CD4-positive, alpha-beta T cell treated with Interleukin-17A for 1 hour (primary cell): ENCODE measurements around the gene FAM187B.
A peak's percentile ranks its signal among the peaks of the same experiment; 100 is the strongest.
"Not testable (repeated sequence)": the region's sequence is repeated elsewhere in the genome, so short reads cannot be mapped to it uniquely, and the experiment has no call there.

Experiments used
- DNase-seq: peaks from one replicate; pipeline ENCODE4 v3.0.0-alpha.2; 2020

The FAM187B gene

GRCh38 chr19:35261356-35262100, 33.0 kb upstream of the FAM187B start:
- no peak for DNase-seq

DNA sequence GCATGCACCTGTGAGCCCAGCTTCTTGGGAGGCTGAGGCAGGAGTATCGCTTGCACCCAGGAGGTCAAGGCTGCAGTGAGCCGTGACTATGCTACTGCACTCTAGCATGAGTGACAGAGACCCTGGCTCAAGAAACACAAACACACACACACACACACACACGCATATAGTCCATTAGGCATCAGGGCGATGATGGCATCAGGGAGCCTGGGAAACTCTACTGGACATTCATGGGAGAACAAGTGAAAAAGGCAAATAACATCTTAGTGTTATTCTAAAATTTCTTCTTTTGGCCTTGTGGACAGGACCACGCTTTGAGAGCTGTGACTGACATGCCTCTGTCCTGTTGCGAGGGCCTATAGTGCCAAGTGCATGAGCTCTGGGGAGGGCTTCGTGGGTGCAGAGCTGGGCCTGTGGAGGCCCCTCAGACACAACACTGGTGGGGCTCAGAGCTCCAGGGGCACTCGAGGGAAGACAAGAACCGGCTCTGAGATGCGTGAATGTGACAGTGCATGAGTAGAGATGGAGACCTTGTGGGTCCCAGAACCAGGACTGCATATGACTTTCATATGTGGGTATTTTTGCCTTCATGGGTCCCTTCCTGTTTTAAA, 32.3 kb upstream of the FAM187B start:
- no peak for DNase-seq

- DNase-seq: no peak
Measured at GRCh38 chr19:35257113-35257461, 28.5 kb upstream of the FAM187B start.

GRCh38 chr19:35256566-35256965, 28.0 kb upstream of the FAM187B start:
- no peak for DNase-seq

DNA sequence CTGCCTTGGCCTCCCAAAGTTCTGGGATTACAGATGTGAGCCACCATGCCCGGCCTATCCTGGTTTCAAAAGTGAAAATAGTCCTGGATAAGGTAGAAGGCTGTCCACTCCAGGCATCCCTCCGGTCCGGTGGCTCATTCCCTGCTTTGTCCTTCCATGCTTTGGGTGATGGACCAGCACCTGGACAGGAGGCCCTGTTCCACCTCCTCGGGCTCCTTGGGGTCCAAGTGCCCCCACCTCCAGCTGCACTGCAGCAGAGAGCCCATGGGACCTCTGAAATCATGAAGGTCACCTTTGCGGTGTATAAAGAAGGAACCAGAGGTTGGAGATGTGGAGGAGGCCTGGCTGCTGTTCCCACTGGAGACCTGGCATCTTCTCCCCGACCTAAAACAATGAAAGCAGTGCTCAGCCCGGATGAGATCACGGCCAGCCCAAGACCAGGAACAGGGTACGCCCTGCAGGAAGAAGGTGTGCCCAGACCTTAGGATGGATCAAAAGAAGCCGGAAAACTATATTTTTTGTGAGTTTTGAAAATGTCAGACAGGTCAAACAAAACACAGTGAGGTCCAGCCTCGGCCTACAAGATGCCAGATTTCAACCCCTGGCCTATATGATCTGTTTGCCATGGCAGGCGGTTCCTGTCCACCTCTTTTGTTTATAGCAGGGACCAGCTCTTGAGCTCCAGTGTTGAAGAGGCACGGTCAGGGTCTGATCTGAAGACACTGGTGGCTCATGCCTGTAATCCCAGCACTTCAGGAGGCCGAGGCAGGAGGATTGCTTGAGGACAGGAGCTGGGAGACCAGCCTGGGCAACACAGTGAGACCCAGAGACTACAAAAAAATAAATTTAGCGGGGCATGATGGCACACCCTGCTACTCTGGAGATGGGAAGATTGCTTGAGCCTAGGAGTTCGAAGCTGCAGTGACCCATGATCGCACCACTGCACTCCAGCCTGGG, 26.1 kb upstream of the FAM187B start:
- no peak for DNase-seq

DNA sequence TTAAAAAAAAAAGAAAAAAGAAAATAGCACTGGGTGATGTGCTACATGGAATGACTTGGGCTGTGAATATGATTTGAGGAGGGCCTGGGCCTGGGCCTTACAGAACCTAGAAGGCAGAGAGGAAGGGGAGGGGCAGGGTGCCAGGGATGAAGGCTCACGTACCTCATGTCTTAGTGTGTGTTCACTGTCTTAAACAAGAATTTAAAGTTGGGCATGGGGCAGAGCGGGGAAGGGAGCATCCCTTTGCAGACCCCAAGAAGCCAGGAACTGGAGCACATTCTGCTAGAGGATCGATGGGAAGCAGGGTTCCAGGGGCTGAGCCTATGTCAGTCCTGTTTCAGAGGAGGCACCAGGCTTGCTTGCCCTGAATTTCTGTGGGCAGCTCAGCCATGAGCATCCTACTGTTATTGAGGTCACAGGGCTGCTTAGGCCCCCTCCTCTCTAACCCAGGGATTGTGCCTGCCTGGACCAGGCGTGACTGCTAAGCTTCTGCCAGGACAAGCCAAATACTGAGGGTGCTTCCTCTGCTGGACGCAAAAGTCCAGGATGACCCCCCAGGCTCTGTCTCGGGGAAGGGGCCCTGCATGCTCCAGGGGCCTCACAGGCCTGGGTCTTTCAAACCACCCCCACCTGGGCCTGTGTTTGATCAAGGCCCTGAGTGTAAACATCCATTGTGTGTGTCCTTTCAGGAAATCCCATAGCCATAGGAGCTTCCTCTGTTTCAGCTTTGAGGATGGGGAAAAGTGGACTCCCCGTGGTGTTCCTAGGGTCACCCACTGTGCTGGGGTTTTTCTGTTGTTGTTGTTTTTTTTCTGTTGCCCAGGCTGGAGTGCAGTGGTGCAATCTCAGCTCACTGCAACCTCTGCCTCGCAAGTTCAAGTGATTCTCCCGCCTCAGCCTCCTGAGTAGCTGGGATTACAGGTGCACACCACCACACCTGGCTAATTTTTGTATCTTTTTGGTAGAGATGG, 25.1 kb upstream of the FAM187B start:
- no peak for DNase-seq

GRCh38 chr19:35251456-35251855, 22.9 kb upstream of the FAM187B start:
- DNase-seq: no peak

- no peak for DNase-seq
Measured at GRCh38 chr19:35249848-35250711, 21.5 kb upstream of the FAM187B start.

GRCh38 chr19:35249146-35249847, 20.8 kb upstream of the FAM187B start:
- DNase-seq: no peak

- DNase-seq: peak; percentile 86
Measured at GRCh38 chr19:35248310-35249145, 20.0 kb upstream of the FAM187B start, which contains the start of gene LSR. Gene LSR (plus strand): TSS chr19:35249002. CDS start chr19:35249023, 21 bp downstream.

DNA sequence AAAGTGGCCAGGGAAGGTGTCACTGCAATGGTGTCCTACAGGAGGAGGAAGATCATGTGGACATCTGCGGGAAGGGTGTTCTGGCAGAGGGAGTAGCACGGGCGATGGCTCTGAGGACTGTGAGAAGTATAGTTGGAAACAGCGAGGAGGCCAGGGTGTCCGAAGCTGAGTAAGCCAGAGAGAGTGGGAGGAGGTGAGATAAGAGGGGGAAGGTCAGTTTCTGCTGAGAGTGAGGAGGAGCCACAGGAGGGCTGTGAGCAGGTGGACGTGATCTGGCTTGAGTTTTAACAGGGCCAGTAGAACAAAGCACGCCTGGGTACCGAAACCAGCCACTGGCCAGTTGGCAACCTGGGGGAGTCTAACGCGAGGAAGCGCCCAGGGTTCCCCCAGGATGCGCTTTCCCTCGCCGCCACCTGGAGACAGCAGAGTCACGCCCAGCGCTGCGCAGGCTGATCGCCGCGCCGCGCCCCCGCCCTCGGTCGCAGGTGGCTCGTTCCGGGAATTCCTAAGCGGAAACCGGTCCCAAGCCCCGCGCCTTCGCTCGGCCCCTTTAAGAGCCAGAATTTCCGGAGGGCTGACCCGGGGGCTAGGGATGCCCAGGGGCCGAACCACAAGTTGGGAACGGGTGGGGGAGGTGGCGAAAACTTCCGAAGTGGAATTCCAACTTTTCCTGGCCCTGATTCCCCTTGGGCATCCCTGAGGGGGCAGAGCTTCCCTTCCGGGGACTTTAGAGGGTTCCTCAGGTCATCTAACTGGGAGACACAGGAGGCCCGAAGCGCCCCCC, 19.2 kb upstream of the FAM187B start:
- peak; percentile 72 for DNase-seq

DNA sequence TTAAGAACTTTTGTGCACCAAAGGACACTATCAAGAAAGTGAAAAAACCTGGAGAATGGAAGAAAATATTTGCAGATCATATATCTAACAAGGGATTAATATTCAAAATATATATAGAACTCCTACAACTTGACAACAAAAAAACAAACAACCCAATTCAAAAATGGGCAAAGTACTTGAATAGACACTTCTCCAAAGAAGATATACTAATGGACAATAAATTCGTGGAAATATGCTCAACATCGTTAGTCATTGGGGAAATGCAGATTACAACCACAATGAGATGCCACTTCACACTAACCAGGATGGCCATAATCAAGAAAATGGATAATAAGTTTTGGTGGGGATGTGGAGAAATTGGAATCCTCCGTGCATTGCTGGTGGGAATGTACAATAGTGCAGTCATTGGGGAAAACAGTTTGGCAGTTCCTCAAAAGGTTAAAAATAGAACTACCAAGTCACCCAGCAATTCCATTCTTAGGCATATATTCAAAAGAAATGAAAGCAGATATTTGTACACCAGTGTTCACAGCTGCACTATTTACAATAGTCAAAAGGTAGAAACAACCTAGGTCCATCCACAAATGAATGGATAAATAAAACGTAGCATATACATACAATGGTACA, 18.0 kb upstream of the FAM187B start:
- DNase-seq: no peak

DNA sequence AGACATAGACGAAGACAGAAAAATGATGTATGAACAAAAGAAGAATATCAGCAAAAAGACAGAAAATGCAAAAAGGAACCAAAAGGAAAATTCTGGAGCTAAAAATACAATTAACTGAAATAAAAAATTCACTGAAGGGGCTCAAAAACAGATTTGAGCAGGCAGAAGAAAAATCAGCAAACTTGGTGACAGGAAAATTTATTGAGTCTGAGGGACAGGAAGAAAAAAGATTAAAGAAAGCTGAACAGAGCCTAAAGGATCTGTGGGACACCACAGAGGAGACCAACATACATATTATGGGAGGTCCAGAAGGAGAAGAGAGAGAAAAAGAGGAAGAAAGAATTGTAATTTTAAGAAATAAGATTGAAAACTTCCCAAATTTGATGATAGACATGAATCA, 12.9 kb upstream of the FAM187B start:
- no peak for DNase-seq

GRCh38 chr19:35240327-35240726, 11.8 kb upstream of the FAM187B start:
- DNase-seq: peak; percentile 70

GRCh38 chr19:35239597-35239996, 11.1 kb upstream of the FAM187B start:
- DNase-seq: not testable (repeated sequence)

DNA sequence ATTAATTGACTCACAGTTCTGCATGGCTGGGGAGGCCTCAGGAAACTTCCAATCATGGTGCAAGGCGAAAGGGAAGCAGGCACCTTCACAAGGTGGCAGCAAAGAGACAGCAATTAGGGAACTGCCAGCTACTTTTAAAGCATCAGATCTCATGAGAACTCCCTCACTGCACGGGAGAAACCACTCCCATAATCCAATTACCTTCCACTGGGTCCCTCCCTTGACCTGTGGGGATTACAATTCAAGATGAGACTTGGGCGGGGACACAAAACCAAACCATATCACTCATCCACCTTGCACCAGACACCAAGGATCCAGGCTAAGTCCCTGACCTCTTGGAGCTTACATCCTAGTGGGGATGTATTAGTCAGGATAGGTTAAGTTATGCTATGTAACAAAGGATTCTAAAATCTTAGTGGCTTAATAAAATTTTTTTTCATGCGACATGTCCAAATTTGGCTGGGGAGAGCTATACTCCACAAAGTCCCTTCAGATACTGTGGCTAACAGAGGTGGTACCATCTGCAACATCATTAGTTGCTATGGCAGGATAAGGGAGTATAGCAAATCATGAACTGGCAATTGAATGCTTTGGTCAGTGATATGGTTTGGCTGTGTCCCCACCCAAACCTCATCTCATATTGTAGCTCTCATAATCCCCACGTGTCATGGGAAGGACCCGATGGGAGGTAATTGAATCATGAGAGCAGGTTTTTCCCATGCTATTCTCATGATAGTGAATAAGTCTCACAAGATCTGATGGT, 8.3 kb upstream of the FAM187B start:
- peak; percentile 53 for DNase-seq

DNA sequence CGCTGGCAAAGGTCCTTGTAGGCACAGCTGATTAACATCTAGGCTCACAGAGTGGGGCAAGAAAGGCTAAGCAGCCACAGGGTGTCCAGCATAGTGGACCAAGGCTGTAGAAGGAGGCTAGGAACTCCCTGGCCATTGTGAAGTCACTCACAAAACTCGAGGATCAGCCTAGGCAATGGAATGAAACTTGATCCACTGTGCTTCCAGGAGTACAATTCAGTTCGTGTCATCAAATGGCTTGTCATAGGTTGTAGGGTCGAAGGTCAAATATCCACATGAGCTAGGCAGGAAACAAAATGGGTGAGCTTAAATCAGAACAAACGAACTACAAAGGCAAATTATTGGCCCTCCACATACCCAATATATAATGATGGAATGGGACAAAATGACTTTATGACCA, 4.4 kb upstream of the FAM187B start:
- no peak for DNase-seq
